ENCODE data around the gene CMTM4.

The CMTM4 gene

GRCh38 chr16:66717112-66717675 is 20.7 kb upstream of the CMTM4 start:
- H3K4me3 ChIP-seq (replicated peaks; ENCODE audit: low read depth, low read length): no peak overlapping the region
- peak; percentile 77 for DNase-seq (ENCODE audit: extremely low read depth, low read depth)
- peak; percentile 70 for TF ChIP-seq CTCF (IDR thresholded peaks at IDR 0.05; ENCODE audit: low read depth, low read length, missing control alignments)

- H3K4me3 ChIP-seq (replicated peaks; ENCODE audit: low read depth, low read length): no peak overlapping the region
- DNase-seq (ENCODE audit: extremely low read depth, low read depth): peak; percentile 42
- no peak for TF ChIP-seq CTCF (IDR thresholded peaks at IDR 0.05; ENCODE audit: low read depth, low read length, missing control alignments)
Measured at GRCh38 chr16:66714654-66715307, 18.2 kb upstream of the CMTM4 start.

- no peak for TF ChIP-seq CTCF (IDR thresholded peaks at IDR 0.05; ENCODE audit: low read depth, low read length, missing control alignments)
- no peak overlapping the region for H3K4me3 ChIP-seq (replicated peaks; ENCODE audit: low read depth, low read length)
- no peak for DNase-seq (ENCODE audit: extremely low read depth, low read depth)
Measured at GRCh38 chr16:66714062-66714461, 17.5 kb upstream of the CMTM4 start.

- H3K4me3 ChIP-seq (replicated peaks; ENCODE audit: low read depth, low read length): no peak overlapping the region
- TF ChIP-seq CTCF (IDR thresholded peaks at IDR 0.05; ENCODE audit: low read depth, low read length, missing control alignments): no peak
- DNase-seq (ENCODE audit: extremely low read depth, low read depth): no peak
Measured at GRCh38 chr16:66713076-66713475, 16.5 kb upstream of the CMTM4 start.

- no peak for DNase-seq (ENCODE audit: extremely low read depth, low read depth)
- no peak overlapping the region for H3K4me3 ChIP-seq (replicated peaks; ENCODE audit: low read depth, low read length)
- no peak for TF ChIP-seq CTCF (IDR thresholded peaks at IDR 0.05; ENCODE audit: low read depth, low read length, missing control alignments)
Measured at GRCh38 chr16:66712512-66712911, 16.0 kb upstream of the CMTM4 start.

- no peak for DNase-seq (ENCODE audit: extremely low read depth, low read depth)
- H3K4me3 ChIP-seq (replicated peaks; ENCODE audit: low read depth, low read length): no peak overlapping the region
- no peak for TF ChIP-seq CTCF (IDR thresholded peaks at IDR 0.05; ENCODE audit: low read depth, low read length, missing control alignments)
Measured at GRCh38 chr16:66711581-66711980, 15.0 kb upstream of the CMTM4 start.

- H3K4me3 ChIP-seq (replicated peaks; ENCODE audit: low read depth, low read length): no peak overlapping the region
- DNase-seq (ENCODE audit: extremely low read depth, low read depth): no peak
Measured at GRCh38 chr16:66706506-66706880, 9.9 kb upstream of the CMTM4 start.

More at GRCh38 chr16:66706506-66706880, 9.9 kb upstream of the CMTM4 start:
- no peak for TF ChIP-seq CTCF (IDR thresholded peaks at IDR 0.05; ENCODE audit: low read depth, low read length, missing control alignments)

Data from HFF-Myc (cell line).